ENCODE data around the gene SREBF2.

DNA sequence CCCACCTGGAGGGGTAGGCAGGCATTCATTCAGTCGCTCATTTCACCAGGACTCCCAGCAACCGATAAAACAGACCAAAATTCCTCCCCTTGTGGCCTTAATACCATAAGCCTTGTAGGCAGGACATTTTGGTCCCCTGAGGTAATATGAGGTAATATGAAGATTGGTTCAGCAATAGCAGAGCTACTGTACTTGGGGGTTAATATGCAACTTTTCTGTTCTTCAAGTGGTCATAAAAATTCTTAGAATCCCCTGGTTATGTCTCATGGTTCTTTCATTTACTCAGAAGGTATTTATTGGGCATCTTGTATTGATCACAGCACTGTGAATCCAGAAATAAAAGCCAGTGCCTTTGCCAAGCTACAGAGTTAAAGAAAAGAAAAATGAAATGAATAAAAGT is 52.2 kb downstream of the SREBF2 start:
- TF ChIP-seq, protein P1, sequence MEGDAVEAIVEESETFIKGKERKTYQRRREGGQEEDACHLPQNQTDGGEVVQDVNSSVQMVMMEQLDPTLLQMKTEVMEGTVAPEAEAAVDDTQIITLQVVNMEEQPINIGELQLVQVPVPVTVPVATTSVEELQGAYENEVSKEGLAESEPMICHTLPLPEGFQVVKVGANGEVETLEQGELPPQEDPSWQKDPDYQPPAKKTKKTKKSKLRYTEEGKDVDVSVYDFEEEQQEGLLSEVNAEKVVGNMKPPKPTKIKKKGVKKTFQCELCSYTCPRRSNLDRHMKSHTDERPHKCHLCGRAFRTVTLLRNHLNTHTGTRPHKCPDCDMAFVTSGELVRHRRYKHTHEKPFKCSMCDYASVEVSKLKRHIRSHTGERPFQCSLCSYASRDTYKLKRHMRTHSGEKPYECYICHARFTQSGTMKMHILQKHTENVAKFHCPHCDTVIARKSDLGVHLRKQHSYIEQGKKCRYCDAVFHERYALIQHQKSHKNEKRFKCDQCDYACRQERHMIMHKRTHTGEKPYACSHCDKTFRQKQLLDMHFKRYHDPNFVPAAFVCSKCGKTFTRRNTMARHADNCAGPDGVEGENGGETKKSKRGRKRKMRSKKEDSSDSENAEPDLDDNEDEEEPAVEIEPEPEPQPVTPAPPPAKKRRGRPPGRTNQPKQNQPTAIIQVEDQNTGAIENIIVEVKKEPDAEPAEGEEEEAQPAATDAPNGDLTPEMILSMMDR (IDR thresholded peaks at IDR 0.05; ENCODE audit: poor library complexity, severe bottlenecking), result no peak
- TF ChIP-seq EP300 (conservative IDR thresholded peaks at IDR 0.05; ENCODE audit: poor library complexity, severe bottlenecking) (no peak), POLR2AphosphoS5 (IDR thresholded peaks at IDR 0.05) (no peak), RAD21 (conservative IDR thresholded peaks at IDR 0.05) (no peak), SMC3 (conservative IDR thresholded peaks at IDR 0.05; ENCODE audit: poor library complexity) (no peak), TAF1 (IDR thresholded peaks at IDR 0.05; ENCODE audit: low read depth) (no peak)
